ENCODE measurements around the gene AMELY.

DNA sequence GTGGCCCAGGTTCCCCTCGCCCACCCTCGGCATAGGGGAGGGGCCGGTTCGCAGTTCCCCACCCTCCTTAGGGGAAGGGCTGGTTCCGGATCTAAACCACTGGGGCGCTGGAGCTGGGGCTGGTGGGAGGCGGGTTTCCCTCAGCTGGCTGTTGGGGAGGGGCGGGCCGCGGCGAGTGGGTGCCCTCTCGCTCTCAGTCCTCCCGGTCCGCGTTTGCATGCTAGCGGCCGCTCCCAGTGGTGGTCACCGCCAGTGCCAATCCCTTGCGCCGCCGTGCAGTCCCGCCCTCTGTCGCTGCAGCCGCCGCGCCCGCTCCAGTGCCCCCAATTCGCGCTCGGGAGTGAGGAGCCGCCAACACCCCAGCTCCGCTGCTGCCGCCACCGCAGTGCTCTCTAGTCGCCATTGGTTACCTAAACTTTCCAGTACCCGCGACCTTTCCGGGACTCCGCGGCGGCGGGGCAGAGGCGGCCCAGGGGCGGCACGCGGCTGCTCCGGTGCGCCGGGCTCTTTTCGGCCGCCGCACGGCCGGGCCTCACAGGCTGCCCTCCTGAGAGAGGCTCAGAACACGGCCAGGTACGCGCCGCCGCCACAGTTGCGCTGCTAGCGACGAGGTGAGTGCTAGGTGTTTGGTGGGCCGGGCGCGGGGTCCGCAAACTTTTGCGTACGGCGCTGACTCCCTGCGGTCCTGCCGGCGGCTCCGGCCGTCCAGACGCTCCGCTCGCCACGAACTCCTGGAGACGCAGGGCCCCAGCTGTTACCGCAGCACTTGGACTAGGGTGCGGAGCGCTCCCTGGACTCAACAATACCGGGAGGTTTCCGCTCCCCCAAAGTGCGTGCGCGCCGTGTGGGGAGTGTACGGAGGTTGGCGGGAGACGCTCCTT is 940 bp downstream of the AMELY start, which contains the start of gene TBL1Y:
- TF ChIP-seq POLR2A (IDR thresholded peaks at IDR 0.05) (no peak), CTCF (IDR thresholded peaks at IDR 0.05) (no peak)

All from heart left ventricle (tissue), 13 donors.